Parathyroid adenoma (tissue), 2 donors: ENCODE data around the gene TAF8.

Source experiments
- H2AFZ ChIP-seq: fragments of 300-600 bp; sonication (generic); one replicate; pipeline ENCODE4 v1.7.0; 2017; ENCODE audit warnings: antibody characterized with exemption, mild to moderate bottlenecking
- H3K27ac ChIP-seq: fragments of 300-600 bp; sonication (generic); one replicate; pipeline ENCODE4 v1.7.0; 2017
- H3K27me3 ChIP-seq: fragments of 300-600 bp; sonication (generic); one replicate; pipeline ENCODE4 v1.7.0; 2017; ENCODE audit warnings: low read length; ENCODE audit not compliant: control insufficient read depth, insufficient read depth
- H3K36me3 ChIP-seq: fragments of 300-600 bp; sonication (generic); one replicate; pipeline ENCODE4 v1.7.0; 2017; ENCODE audit warnings: low read length; ENCODE audit not compliant: control insufficient read depth, insufficient read depth
- H3K4me1 ChIP-seq: fragments of 300-600 bp; sonication (generic); one replicate; pipeline ENCODE4 v1.7.0; 2017; ENCODE audit warnings: control low read depth
- H3K4me2 ChIP-seq: fragments of 300-600 bp; sonication (generic); one replicate; pipeline ENCODE4 v1.7.0; 2017; ENCODE audit warnings: low read length
- H3K4me3 ChIP-seq: fragments of 300-600 bp; sonication (generic); one replicate; pipeline ENCODE4 v1.7.0; 2017; ENCODE audit warnings: low read depth, low read length
- H3K79me2 ChIP-seq: fragments of 300-600 bp; sonication (generic); one replicate; pipeline ENCODE4 v1.7.0; 2017; ENCODE audit warnings: control low read depth
- H3K9ac ChIP-seq: fragments of 300-600 bp; sonication (generic); one replicate; pipeline ENCODE4 v1.7.0; 2017; ENCODE audit warnings: mild to moderate bottlenecking
- H3K9me3 ChIP-seq: fragments of 300-600 bp; sonication (generic); one replicate; pipeline ENCODE4 v1.7.0; 2017; ENCODE audit warnings: low read length; ENCODE audit not compliant: control insufficient read depth
- CTCF ChIP-seq: fragments of 300-600 bp; sonication (generic); IDR thresholded peaks from one replicate; pipeline ENCODE4 v1.7.0; 2017; ENCODE audit warnings: antibody characterized with exemption, mild to moderate bottlenecking
- donor health status: primary hyperparathyroidism.

TAF8 gene

GRCh38 chr6:42105156-42105648, 54.9 kb downstream of the TAF8 start:
- Histone ChIP-seq H3K4me2 (no peak overlapping the region), H3K79me2 (no peaks in the 10 kb centered on the region), H3K9me3 (no peaks in the 10 kb centered on the region), H3K27me3 (no peaks in the 10 kb centered on the region), H3K4me3 (no peak overlapping the region), H2AFZ (no peak overlapping the region), H3K27ac (no peak overlapping the region), H3K4me1 (no peaks in the 10 kb centered on the region), H3K9ac (no peak overlapping the region), H3K36me3 (no peaks in the 10 kb centered on the region)
- TF ChIP-seq CTCF = no peak

DNA sequence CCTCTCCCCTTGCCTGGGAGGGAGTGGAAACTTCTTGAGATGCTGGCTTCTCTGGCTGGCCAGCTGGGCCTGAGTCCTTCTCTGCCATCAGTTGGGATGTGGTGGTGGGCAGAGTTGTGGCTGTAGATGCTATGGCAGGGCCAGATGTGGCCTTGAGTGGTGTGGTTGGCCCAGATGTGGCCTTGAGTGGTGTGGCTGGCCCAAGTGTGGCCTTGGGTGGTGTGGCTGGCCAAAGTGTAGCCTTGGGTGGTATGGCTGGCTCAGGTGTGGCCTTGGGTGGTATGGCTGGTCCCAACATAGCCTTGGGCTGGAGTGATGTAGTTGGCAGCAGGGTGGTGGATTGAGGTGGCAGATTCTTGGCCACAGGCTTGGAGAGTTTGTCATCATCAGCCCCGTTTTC, 55.4 kb downstream of the TAF8 start:
- Histone ChIP-seq H3K27me3 (no peaks in the 10 kb centered on the region), H3K4me3 (no peak overlapping the region), H3K27ac (no peak overlapping the region), H3K36me3 (no peaks in the 10 kb centered on the region), H3K79me2 (no peaks in the 10 kb centered on the region), H3K4me2 (no peak overlapping the region), H3K9me3 (no peaks in the 10 kb centered on the region), H3K4me1 (no peaks in the 10 kb centered on the region), H2AFZ (no peak overlapping the region), H3K9ac (no peak overlapping the region)
- no peak for TF ChIP-seq CTCF

- H3K4me1 ChIP-seq = no peaks in the 10 kb centered on the region
These were observed 56.0 kb downstream of the TAF8 start for GRCh38 chr6:42106112-42107023.

GRCh38 chr6:42108071-42108470, 57.7 kb downstream of the TAF8 start:
- Histone ChIP-seq H2AFZ (no peak overlapping the region), H3K4me1 (no peaks in the 10 kb centered on the region), H3K79me2 (no peaks in the 10 kb centered on the region), H3K27ac (no peak overlapping the region), H3K9ac (no peak overlapping the region), H3K9me3 (no peaks in the 10 kb centered on the region), H3K27me3 (no peaks in the 10 kb centered on the region), H3K4me2 (no peak overlapping the region), H3K4me3 (no peak overlapping the region), H3K36me3 (no peaks in the 10 kb centered on the region)
- TF ChIP-seq CTCF = no peak

More at GRCh38 chr6:42106112-42107023, 56.0 kb downstream of the TAF8 start:
- H3K4me3 ChIP-seq = no peak overlapping the region
- H3K4me2 ChIP-seq = no peak overlapping the region
- H2AFZ ChIP-seq = no peak overlapping the region
- H3K27me3 ChIP-seq = no peaks in the 10 kb centered on the region
- no peaks in the 10 kb centered on the region for H3K9me3 ChIP-seq
- TF ChIP-seq CTCF = no peak
- H3K79me2 ChIP-seq = no peaks in the 10 kb centered on the region
- H3K36me3 ChIP-seq = no peaks in the 10 kb centered on the region
- no peak overlapping the region for H3K9ac ChIP-seq
- no peak overlapping the region for H3K27ac ChIP-seq
